Skeletal muscle tissue (tissue), 4 donors: ENCODE data around the gene CELF4. TPM values are rescaled to one million over a fixed set of nuclear protein-coding genes. Genes with fewer than 3 reads are reported as not detected.

ENCODE experiments used
- H3K27ac ChIP-seq: one replicate; pipeline ENCODE4 v1.7.0; 2013; ENCODE audit warnings: mild to moderate bottlenecking, low read depth, low read length, inconsistent platforms
- H3K27me3 ChIP-seq, 3 donors: one replicate each; pipeline ENCODE4 v1.7.0; 2013; ENCODE audit warnings: low read length in 3 of 3; ENCODE audit not compliant: control insufficient read depth in 3 of 3, insufficient read depth in 3 of 3
- H3K36me3 ChIP-seq, 3 donors: one replicate each; pipeline ENCODE4 v1.7.0; 2013; ENCODE audit warnings: low read length in 3 of 3; ENCODE audit not compliant: control insufficient read depth in 3 of 3, insufficient read depth in 3 of 3
- H3K4me1 ChIP-seq, 3 donors: one replicate each; pipeline ENCODE4 v1.7.0; 2013; ENCODE audit warnings: low read length in 3 of 3, mild to moderate bottlenecking in 3 of 3; ENCODE audit not compliant: control insufficient read depth in 3 of 3, insufficient read depth in 3 of 3
- H3K4me3 ChIP-seq, 3 donors: one replicate each; pipeline ENCODE4 v1.7.0; 2013; ENCODE audit warnings: low read length in 3 of 3
- H3K9ac ChIP-seq, 3 donors: one replicate each; pipeline ENCODE4 v1.7.0; 2013; ENCODE audit warnings: low read length in 3 of 3, mild to moderate bottlenecking in 3 of 3, moderate library complexity in 2 of 3, low read depth in 1 of 3
- H3K9me3 ChIP-seq, 3 donors: one replicate each; pipeline ENCODE4 v1.7.0; 2013; ENCODE audit warnings: low read length in 3 of 3; ENCODE audit not compliant: control insufficient read depth in 3 of 3
- total RNA-seq: library from RNA; depleted of rRNA; stranded (reverse); fragments of >200 nt; gene quantifications from one replicate; pipeline ENCODE4 v1.2.3, GENCODE V29; 2014
- donor health status: Osteomylitis.

The CELF4 gene
- total RNA-seq, 1 donor from 2014 or later = not detected

GRCh38 chr18:37482002-37482401, 83.6 kb downstream of the CELF4 start:
- H3K4me1 ChIP-seq = peaks cover 0 to 7% (median 5%) of the 10 kb centered on the region in 3 donors

GRCh38 chr18:37481491-37481890, 84.1 kb downstream of the CELF4 start:
- H3K4me1 ChIP-seq = peaks cover 0 to 7% (median 5%) of the 10 kb centered on the region in 3 donors
- no peak overlapping the region for H3K9ac ChIP-seq
- no peaks in the 10 kb centered on the region for H3K36me3 ChIP-seq
- no peaks in the 10 kb centered on the region for H3K9me3 ChIP-seq
- H3K4me3 ChIP-seq = no peak overlapping the region
- H3K27ac ChIP-seq = no peak overlapping the region
- peaks cover 27 to 53% (median 51%) of the 10 kb centered on the region in 3 donors for H3K27me3 ChIP-seq

More at GRCh38 chr18:37482002-37482401, 83.6 kb downstream of the CELF4 start:
- H3K4me3 ChIP-seq = no peak overlapping the region
- H3K36me3 ChIP-seq = no peaks in the 10 kb centered on the region
- H3K9ac ChIP-seq = no peak overlapping the region
- H3K27ac ChIP-seq = no peak overlapping the region
- peaks cover 29 to 53% (median 51%) of the 10 kb centered on the region in 3 donors for H3K27me3 ChIP-seq
- H3K9me3 ChIP-seq = no peaks in the 10 kb centered on the region

GRCh38 chr18:37481072-37481471, 84.5 kb downstream of the CELF4 start:
- Histone ChIP-seq H3K27ac (no peak overlapping the region), H3K9me3 (no peaks in the 10 kb centered on the region), H3K9ac (no peak overlapping the region), H3K27me3 (peaks cover 23 to 49% (median 49%) of the 10 kb centered on the region in 3 donors), H3K4me3 (no peak overlapping the region), H3K36me3 (no peaks in the 10 kb centered on the region), H3K4me1 (peaks cover 0 to 7% (median 5%) of the 10 kb centered on the region in 3 donors)

- H3K27me3 ChIP-seq = peaks cover 12 to 54% (median 42%) of the 10 kb centered on the region in 3 donors
- no peaks in the 10 kb centered on the region for H3K4me1 ChIP-seq
- no peaks in the 10 kb centered on the region for H3K36me3 ChIP-seq
- H3K9me3 ChIP-seq = no peaks in the 10 kb centered on the region
- H3K27ac ChIP-seq = no peak overlapping the region
- H3K9ac ChIP-seq = no peak overlapping the region
- no peak overlapping the region for H3K4me3 ChIP-seq
Measured at GRCh38 chr18:37476611-37477295, 88.8 kb downstream of the CELF4 start.

GRCh38 chr18:37476182-37476581, 89.4 kb downstream of the CELF4 start:
- Histone ChIP-seq H3K9ac (no peak overlapping the region), H3K36me3 (no peaks in the 10 kb centered on the region), H3K4me1 (no peaks in the 10 kb centered on the region), H3K9me3 (no peaks in the 10 kb centered on the region), H3K27me3 (peaks cover 12 to 56% (median 44%) of the 10 kb centered on the region in 3 donors), H3K27ac (no peak overlapping the region), H3K4me3 (no peak overlapping the region)

- H3K9ac ChIP-seq = no peak overlapping the region
- no peaks in the 10 kb centered on the region for H3K9me3 ChIP-seq
Measured at GRCh38 chr18:37473195-37473840, 92.3 kb downstream of the CELF4 start.

GRCh38 chr18:37471637-37472036, 94.0 kb downstream of the CELF4 start:
- Histone ChIP-seq H3K9me3 (no peaks in the 10 kb centered on the region), H3K27me3 (peaks cover 19 to 48% (median 36%) of the 10 kb centered on the region in 3 donors), H3K9ac (no peak overlapping the region), H3K4me1 (no peaks in the 10 kb centered on the region), H3K36me3 (no peaks in the 10 kb centered on the region), H3K27ac (no peak overlapping the region), H3K4me3 (no peak overlapping the region)

More at GRCh38 chr18:37473195-37473840, 92.3 kb downstream of the CELF4 start:
- Histone ChIP-seq H3K4me3 (no peak overlapping the region), H3K27ac (no peak overlapping the region), H3K36me3 (no peaks in the 10 kb centered on the region), H3K4me1 (no peaks in the 10 kb centered on the region), H3K27me3 (peaks cover 18 to 53% (median 37%) of the 10 kb centered on the region in 3 donors)

GRCh38 chr18:37470986-37471385, 94.6 kb downstream of the CELF4 start:
- Histone ChIP-seq H3K9ac (no peak overlapping the region), H3K4me1 (no peaks in the 10 kb centered on the region), H3K27ac (no peak overlapping the region), H3K36me3 (no peaks in the 10 kb centered on the region), H3K9me3 (no peaks in the 10 kb centered on the region), H3K27me3 (peaks cover 20 to 51% (median 38%) of the 10 kb centered on the region in 3 donors), H3K4me3 (no peak overlapping the region)

- no peak overlapping the region for H3K4me3 ChIP-seq
- H3K36me3 ChIP-seq = no peaks in the 10 kb centered on the region
- H3K27me3 ChIP-seq = peaks cover 17 to 38% (median 33%) of the 10 kb centered on the region in 3 donors
- H3K9me3 ChIP-seq = no peaks in the 10 kb centered on the region
- H3K27ac ChIP-seq = no peak overlapping the region
- no peak overlapping the region for H3K9ac ChIP-seq
- H3K4me1 ChIP-seq = no peaks in the 10 kb centered on the region
Measured at GRCh38 chr18:37467002-37467662, 98.5 kb downstream of the CELF4 start.

GRCh38 chr18:37465958-37466357, 99.6 kb downstream of the CELF4 start:
- peaks cover 15 to 30% (median 28%) of the 10 kb centered on the region in 3 donors for H3K27me3 ChIP-seq
- no peaks in the 10 kb centered on the region for H3K9me3 ChIP-seq
- no peak overlapping the region for H3K4me3 ChIP-seq
- no peaks in the 10 kb centered on the region for H3K36me3 ChIP-seq
- H3K9ac ChIP-seq = no peak overlapping the region
- no peak overlapping the region for H3K27ac ChIP-seq
- no peaks in the 10 kb centered on the region for H3K4me1 ChIP-seq
